K562 (cell line): ENCODE data around the gene BBX. TPM values are rescaled to one million over a fixed set of nuclear protein-coding genes. Genes with fewer than 3 reads are reported as not detected.

ENCODE experiments used
- ATAC-seq: fragments of 200-7000 bp; cut with Tn5 transposase; 3 replicates; pipeline ENCODE4 v1.9.1; 2020; ENCODE audit warnings: moderate library complexity
- BruUV-seq: library from RNA; stranded (reverse); fragments of 400-500 nt; replicated peaks from 2 replicates; lab custom pipeline; 2021; lab: Mats Ljungman, UMichigan
- CTCF ChIA-PET: fragments of 300-600 bp; formaldehyde crosslinking; extraction: SDS; loops from one replicate; lab custom pipeline; 2021; ENCODE audit warnings: low intra/inter-chr PET ratio; lab: Yijun Ruan, JAX
- POLR2A ChIA-PET: fragments of 300-600, 350-650 bp; sonication (Branson Sonifier 250); formaldehyde crosslinking; extraction: SDS; loops from one replicate; lab custom pipeline; 2021; ENCODE audit warnings: antibody characterized with exemption, inconsistent platforms; lab: Yijun Ruan, JAX
- DNase-seq, 4 experiments: peaks; one replicate each; pipeline versions ENCODE4 v3.0.0 to v3.0.0-alpha.2; 2011 to 2018; ENCODE audit warnings: low spot score in 3 of 4, mixed read lengths in 3 of 4; ENCODE audit errors: extremely low read depth in 1 of 4
- FAIRE-seq: peaks from 2 replicates; lab custom pipeline; 2011; peaks lifted over from hg19 to GRCh38; lab: Jason Lieb, UNC
- H2AFZ ChIP-seq: 2 replicates; pipeline ENCODE4 v1.6.0; 2011; ENCODE audit warnings: low read depth, low read length, control low read depth, inconsistent platforms
- H3K27ac ChIP-seq: fragments of 200-600 bp; 3 replicates; pipeline ENCODE4 v1.8.0; 2011; ENCODE audit warnings: low read depth, mild to moderate bottlenecking, control low read depth, inconsistent platforms, low read length, moderate library complexity, mixed read lengths; ENCODE audit errors: extremely low read depth
- H3K27me3 ChIP-seq, 2 experiments: fragments of 300-600 bp in 1 of 2; 2 replicates in 1 of 2; 3 replicates in 1 of 2; pipeline versions ENCODE4 v1.6.0 to v1.8.0; 2011; ENCODE audit warnings: inconsistent platforms in 2 of 2, low read length in 2 of 2, mild to moderate bottlenecking in 1 of 2, mixed read lengths in 1 of 2, moderate library complexity in 1 of 2; ENCODE audit not compliant: control insufficient read depth in 2 of 2, insufficient read depth in 2 of 2
- H3K36me3 ChIP-seq: fragments of 300-600 bp; 3 replicates; pipeline ENCODE4 v1.8.0; 2011; ENCODE audit warnings: mild to moderate bottlenecking, low read length, inconsistent platforms; ENCODE audit not compliant: control insufficient read depth, insufficient read depth
- H3K4me1 ChIP-seq, 2 experiments: fragments of 200-600 bp in 1 of 2; replicated peaks in 1 of 2; 2 replicates in 1 of 2; 3 replicates in 1 of 2; pipeline versions ENCODE4 v1.5.1 to v1.8.0; 2011; ENCODE audit warnings: inconsistent platforms in 2 of 2, low read length in 2 of 2, mild to moderate bottlenecking in 1 of 2, mixed read lengths in 1 of 2, moderate library complexity in 1 of 2; ENCODE audit not compliant: control insufficient read depth in 2 of 2, insufficient read depth in 2 of 2
- H3K4me2 ChIP-seq: 2 replicates; pipeline ENCODE4 v1.6.1; 2011; ENCODE audit warnings: low read length, control low read depth, inconsistent platforms, mixed read lengths; ENCODE audit not compliant: insufficient read depth
- H3K4me3 ChIP-seq: fragments of 200-600 bp; sonication (generic), shearing (Covaris generic); 2 replicates; pipeline ENCODE4 v1.5.1; 2016; ENCODE audit warnings: control low read depth, inconsistent platforms
- H3K79me2 ChIP-seq: fragments of 200-600 bp; 3 replicates; pipeline ENCODE4 v1.8.0; 2011; ENCODE audit warnings: low read length, inconsistent platforms; ENCODE audit not compliant: control insufficient read depth, insufficient read depth
- H3K9ac ChIP-seq, 2 experiments: 2 replicates each; pipeline versions ENCODE4 v1.6.0 to v1.6.1; 2011; ENCODE audit warnings: low read depth in 2 of 2, low read length in 2 of 2, control low read depth in 1 of 2, inconsistent platforms in 1 of 2, mild to moderate bottlenecking in 1 of 2, mixed read lengths in 1 of 2; ENCODE audit not compliant: insufficient read depth in 1 of 2
- H3K9me1 ChIP-seq: one replicate; pipeline ENCODE4 v1.6.0; 2011; ENCODE audit warnings: inconsistent platforms, mild to moderate bottlenecking, low read length, moderate library complexity; ENCODE audit not compliant: control insufficient read depth, insufficient read depth
- H3K9me3 ChIP-seq: replicated peaks from 2 replicates; pipeline ENCODE4 v1.5.1; 2011; ENCODE audit warnings: low read depth, low read length, inconsistent platforms; ENCODE audit not compliant: control insufficient read depth, insufficient read depth
- H4K20me1 ChIP-seq: replicated peaks from 2 replicates; pipeline ENCODE4 v1.6.1; 2011; ENCODE audit warnings: low read length, inconsistent platforms, mixed read lengths; ENCODE audit not compliant: control insufficient read depth, insufficient read depth
- ARID4B ChIP-seq: sonication (generic); formaldehyde crosslinking; IDR thresholded peaks from 2 replicates; pipeline ENCODE4 v1.8.0; 2022; ENCODE audit warnings: mild to moderate bottlenecking, missing genetic modification reagents
- BHLHE40 ChIP-seq: IDR thresholded peaks from 2 replicates; pipeline ENCODE4 v1.6.1; 2011; ENCODE audit warnings: low read length, improper control_type of control experiment
- CBFA2T2 ChIP-seq: fragments of 450-650 bp; conservative IDR thresholded peaks from 2 replicates; pipeline ENCODE4 v1.6.1; 2017; ENCODE audit warnings: mild to moderate bottlenecking
- DPF2 ChIP-seq: fragments of 450-650 bp; IDR thresholded peaks from 2 replicates; pipeline ENCODE4 v1.6.1; 2016
- E2F6 ChIP-seq, 2 experiments: IDR thresholded peaks; 2 replicates each; pipeline ENCODE4 v1.6.1; 2011; ENCODE audit warnings: borderline replicate concordance in 1 of 2, control low read depth in 1 of 2, low read depth in 1 of 2, low read length in 1 of 2, mild to moderate bottlenecking in 1 of 2, mixed read lengths in 1 of 2, moderate library complexity in 1 of 2; ENCODE audit not compliant: insufficient read depth in 1 of 2, insufficient read length in 1 of 2, poor library complexity in 1 of 2, severe bottlenecking in 1 of 2; ENCODE audit errors: extremely low read depth in 1 of 2
- FOSL1 ChIP-seq: fragments of 200-800 bp; sonication (Bioruptor generic); conservative IDR thresholded peaks from 2 replicates; pipeline ENCODE4 v1.6.1; 2016; ENCODE audit warnings: missing genetic modification characterization, missing compliant biosample characterization
- HDAC8 ChIP-seq: fragments of 450-650 bp; IDR thresholded peaks from 2 replicates; pipeline ENCODE4 v1.6.1; 2016; ENCODE audit warnings: mild to moderate bottlenecking, missing genetic modification characterization, moderate library complexity, missing compliant biosample characterization
- HMG20B ChIP-seq: fragments of 250-450 bp; sonication (Bioruptor Pico); IDR thresholded peaks from 2 replicates; pipeline ENCODE4 v1.5.0; 2021; ENCODE audit warnings: mild to moderate bottlenecking
- HNRNPLL ChIP-seq: fragments of 200-400 bp; formaldehyde crosslinking; IDR thresholded peaks from 2 replicates; pipeline ENCODE4 v1.6.1; 2017; ENCODE audit warnings: low read length, low read depth, mild to moderate bottlenecking; ENCODE audit not compliant: poor library complexity, severe bottlenecking
- NCOR1 ChIP-seq: fragments of 450-650 bp; IDR thresholded peaks from 2 replicates; pipeline ENCODE4 v1.6.1; 2016; ENCODE audit warnings: mild to moderate bottlenecking, moderate library complexity
- NONO ChIP-seq, 2 experiments: fragments of 200-400 bp in 1 of 2; fragments of 450-650 bp in 1 of 2; formaldehyde crosslinking in 1 of 2; IDR thresholded peaks; 2 replicates each; pipeline ENCODE4 v1.6.1; 2017; ENCODE audit warnings: low read depth in 2 of 2, mild to moderate bottlenecking in 2 of 2, moderate library complexity in 2 of 2, low read length in 1 of 2
- POLR2A ChIP-seq: fragments of 450-650 bp; conservative IDR thresholded peaks from 2 replicates; pipeline ENCODE4 v1.6.1; 2016
- RBM17 ChIP-seq: fragments of 200-400 bp; formaldehyde crosslinking; IDR thresholded peaks from 2 replicates; pipeline ENCODE4 v1.6.1; 2017; ENCODE audit warnings: low read depth, mild to moderate bottlenecking, low read length, borderline replicate concordance
- SMC3 ChIP-seq: conservative IDR thresholded peaks from 2 replicates; pipeline ENCODE4 v1.6.1; 2011; ENCODE audit warnings: low read depth, low read length, improper control_type of control experiment; ENCODE audit not compliant: insufficient read depth
- U2AF1 ChIP-seq: fragments of 200-400 bp; formaldehyde crosslinking; optimal IDR thresholded peaks from 2 replicates; pipeline ENCODE3; 2017; ENCODE audit warnings: mild to moderate bottlenecking, low read depth, low read length, moderate library complexity
- ZBTB9 ChIP-seq: fragments of 450-650 bp; formaldehyde crosslinking; IDR thresholded peaks from 2 replicates; pipeline ENCODE4 v1.4.0; 2020; ENCODE audit warnings: mild to moderate bottlenecking, moderate library complexity
- ZC3H4 ChIP-seq: sonication (generic); formaldehyde crosslinking; IDR thresholded peaks from 2 replicates; pipeline ENCODE4 v1.9.0; 2021; ENCODE audit warnings: missing genetic modification reagents, borderline replicate concordance
- ZNF146 ChIP-seq: IDR thresholded peaks from one replicate; pipeline ENCODE4 v1.6.1; 2018; ENCODE audit warnings: missing compliant biosample characterization; ENCODE audit not compliant: unreplicated experiment
- WGBS: fragments of 100-300 bp; shearing (Covaris generic); methylation state at CpG from one replicate; pipeline ENCODE4 v1.1.6; 2016; ENCODE audit warnings: low coverage, mixed read lengths; ENCODE audit not compliant: insufficient coverage; ENCODE audit errors: missing lambda C conversion rate; 5-methylcytosine and 5-hydroxymethylcytosine counted together
- in situ Hi-C: fragments of 300-500 bp; cut with MboI; formaldehyde crosslinking; loops from 4 replicates; pipeline ENCODE4 v1.15.0; 2018; ENCODE audit warnings: inconsistent platforms, mixed read lengths
- intact Hi-C: fragments of 100-400 bp; cut with micrococcal nuclease; formaldehyde crosslinking; loops from 2 replicates; pipeline ENCODE4 v1.14.2; 2022
- polyA plus RNA-seq, 8 experiments: library from polyadenylated mRNA; depleted of rRNA in 4 of 8; stranded (reverse) in 5 of 8; unstranded in 3 of 8; fragments of >200 nt; fragmentation: Nextera tagmentation in 2 of 8; fragmentation: Illumina TruSeq in 1 of 8; extraction: Ambion mirVana in 2 of 8; extraction: Trizol in 1 of 8; gene quantifications; 2 replicates each; pipeline versions ENCODE4 v1.2.1 to v1.2.3, GENCODE V29; 2011 to 2014; ENCODE audit warnings: inconsistent platforms in 1 of 8, missing spikeins in 1 of 8
- total RNA-seq, 7 experiments: library from RNA; depleted of rRNA in 6 of 7; stranded (reverse); fragments of >200 nt in 6 of 7; fragmentation: Illumina TruSeq in 2 of 7; extraction: Trizol in 2 of 7; gene quantifications; 2 replicates each; pipeline versions ENCODE4 v1.2.1 to v1.2.3, GENCODE V29; 2011 to 2021; ENCODE audit warnings: low replicate concordance in 1 of 7

Gene BBX
- total and polyA plus RNA-seq, 9 of the 15 experiments (the other 6 are each of a cell fraction or from before 2014, with no cell fraction given) = 4.9 to 19.5 (median 11.8) TPM

- H3K9me1 ChIP-seq = no peaks in the 10 kb centered on the region
- ATAC-seq (no peak), DNase-seq (no peak), FAIRE-seq (no peak)
- no peaks in the 10 kb centered on the region for H3K79me2 ChIP-seq
- TF ChIP-seq NONO (IDR thresholded peaks at IDR 0.05; ENCODE audit: low read depth in 2 of 2, low read length in 1 of 2) (no peak), SMC3 (no peak), DPF2 (no peak), HMG20B (CRISPR knock-in tag) (no peak), HDAC8 (no peak), E2F6 (IDR thresholded peaks at IDR 0.05; ENCODE audit: borderline replicate concordance in 1 of 2, extremely low read depth in 1 of 2, insufficient read depth in 1 of 2, insufficient read length in 1 of 2, low read depth in 1 of 2, low read length in 1 of 2, poor library complexity in 1 of 2, severe bottlenecking in 1 of 2) (no peak), HNRNPLL (no peak), ZNF146 (no peak), BHLHE40 (no peak), CBFA2T2 (no peak), ZC3H4 (CRISPR knock-in tag) (no peak), RBM17 (no peak), U2AF1 (no peak), NCOR1 (no peak), POLR2A (no peak), FOSL1 (tag) (no peak), ZBTB9 (no peak), ARID4B (CRISPR knock-in tag) (no peak)
- intact Hi-C loops (no loop called here), in situ Hi-C loops (no loop called here)
- H3K9ac ChIP-seq = no peak overlapping the region
- H3K36me3 ChIP-seq = no peaks in the 10 kb centered on the region
- ChIA-PET CTCF (no interaction called here), POLR2A (no interaction called here)
- no TSS peak for BruUV-seq
- no peaks in the 10 kb centered on the region for H3K27me3 ChIP-seq
- no peak overlapping the region for H3K27ac ChIP-seq
- H3K9me3 ChIP-seq = no peaks in the 10 kb centered on the region
- H2AFZ ChIP-seq = no peak overlapping the region
- WGBS = 62% methylated on average over 2 of the region's 2 CpGs
- H4K20me1 ChIP-seq = 0 out of 2 replicates have a peak, but pooled peaks cover 2% of the 10 kb centered on the region
- no peak overlapping the region for H3K4me2 ChIP-seq
- H3K4me3 ChIP-seq = no peak overlapping the region
- no peaks in the 10 kb centered on the region for H3K4me1 ChIP-seq
Measured at GRCh38 chr3:107757140-107757539, 234.4 kb downstream of the BBX start.
